HCT116 (cell line): Measurements from ENCODE around the gene ARHGEF11.

ENCODE experiments used
- ATF3 ChIP-seq: IDR thresholded peaks from 2 replicates; pipeline ENCODE4 v1.6.1; 2012
- CTCF ChIP-seq, 3 experiments: fragments of 200-600 bp in 1 of 3; sonication (generic) in 1 of 3; IDR thresholded peaks in 2 of 3; conservative IDR thresholded peaks in 1 of 3; 2 replicates each; pipeline ENCODE4 v1.5.1; 2012 to 2017; ENCODE audit warnings: low read depth in 2 of 3, low read length in 2 of 3, antibody characterized with exemption in 1 of 3, borderline replicate concordance in 1 of 3, control low read depth in 1 of 3, mild to moderate bottlenecking in 1 of 3, mixed read lengths in 1 of 3, mixed run types in 1 of 3, moderate library complexity in 1 of 3; ENCODE audit not compliant: insufficient read depth in 1 of 3
- ELF1 ChIP-seq: IDR thresholded peaks from 2 replicates; pipeline ENCODE4 v1.6.1; 2012; ENCODE audit warnings: low read depth, borderline replicate concordance
- POLR2A ChIP-seq: IDR thresholded peaks from 2 replicates; pipeline ENCODE4 v1.7.0; 2011; ENCODE audit warnings: borderline replicate concordance; ENCODE audit not compliant: insufficient read depth, insufficient read length; ENCODE audit errors: extremely low read depth
- TCF7L2 ChIP-seq: IDR thresholded peaks from 2 replicates; pipeline ENCODE4 v1.7.0; 2011; ENCODE audit warnings: borderline replicate concordance, inconsistent platforms; ENCODE audit not compliant: insufficient read depth, insufficient read length; ENCODE audit errors: extremely low read depth

DNA sequence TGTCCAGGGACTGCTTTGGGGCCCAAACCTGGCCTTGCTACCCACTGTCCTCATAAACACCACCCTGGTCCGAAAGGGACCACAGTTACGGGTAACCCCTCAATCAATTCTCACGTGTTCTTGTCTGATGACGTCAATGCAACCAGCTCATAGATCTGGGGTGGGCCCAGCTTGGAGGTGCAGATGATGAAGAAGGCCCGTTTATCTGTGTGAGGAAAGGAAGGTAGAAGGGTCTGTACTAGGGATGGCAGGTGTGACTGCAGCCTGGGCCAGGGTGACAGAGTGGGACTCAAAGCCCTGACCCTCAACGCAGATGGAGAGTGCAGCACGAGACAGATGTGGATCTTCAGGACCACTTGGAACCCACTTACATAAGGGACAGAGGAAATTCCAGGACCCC, 103.0 kb downstream of the ARHGEF11 start:
- TF ChIP-seq ATF3 (no peak), CTCF (IDR thresholded peaks at IDR 0.05 in 2 of 3, conservative IDR thresholded peaks at IDR 0.05 in 1 of 3; ENCODE audit: borderline replicate concordance in 1 of 3, insufficient read depth in 1 of 3, low read depth in 2 of 3, low read length in 2 of 3) (no peak), ELF1 (no peak), POLR2A (no peak), TCF7L2 (no peak)
